Posterior vena cava (tissue), 2 donors: ENCODE results near the gene ERN2. TPM values are rescaled to one million over a fixed set of nuclear protein-coding genes. Genes with fewer than 3 reads are reported as not detected.
"Not testable (repeated sequence)": the region's sequence is repeated elsewhere in the genome, so short reads cannot be mapped to it uniquely, and the experiment has no call there.

Experiments used
- DNase-seq: peaks from one replicate; pipeline ENCODE4 v3.0.0-alpha.2; 2020; ENCODE audit warnings: low spot score
- intact Hi-C, 2 donors: fragments of 100-400 bp; cut with DNase I; formaldehyde crosslinking; loops; one replicate each; pipeline versions ENCODE4 v1.14.1 to v1.14.2; 2022 to 2023
- total RNA-seq, 2 donors: library from RNA; stranded (reverse); fragmentation: NEBNext Ultra II Directional; extraction: Animal tissue kit (Norgen Biotek cat#: 25700); gene quantifications; one replicate each; pipeline ENCODE4 v1.2.1, GENCODE V29; 2021
- donor health status: DM: yes; HTN: yes; CAD: no.
- donor health status: DM: yes; HTN: yes; CAD: no.

Gene ERN2
- total RNA-seq, 2 donors from 2014 or later, result not detected

DNA sequence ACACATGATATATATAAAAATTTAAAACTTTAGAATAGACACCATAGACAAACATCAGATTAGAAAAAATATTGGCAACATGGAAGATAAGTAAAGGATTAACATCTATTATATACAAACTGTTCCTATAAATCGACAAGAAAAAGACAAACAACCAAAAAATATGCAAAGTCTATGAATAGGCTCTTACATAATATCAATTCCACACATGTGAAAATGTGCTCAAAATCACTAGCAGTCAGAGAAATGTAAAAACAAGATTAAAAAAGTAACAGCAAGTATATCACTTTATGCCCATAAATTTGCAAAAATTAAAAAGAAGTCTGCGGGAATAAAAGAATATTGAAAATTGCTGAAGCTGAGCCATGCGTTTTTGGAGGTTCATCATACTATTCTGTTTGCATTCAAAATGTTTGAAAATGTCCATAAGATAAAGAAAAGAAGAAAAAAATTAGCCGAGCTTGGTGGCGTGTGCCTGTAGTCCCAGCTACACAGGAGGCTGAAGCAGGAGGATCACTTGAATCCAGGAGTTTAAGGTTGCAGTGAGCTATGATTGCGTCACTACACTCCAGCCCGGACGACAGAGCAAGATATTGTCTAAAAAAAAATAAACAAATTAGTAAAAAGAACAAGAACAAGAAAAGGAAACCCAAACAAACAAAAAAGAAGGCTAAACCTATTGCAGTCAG is 11.2 kb upstream of the ERN2 start:
- intact Hi-C loops, result no loop called here
- DNase-seq, result no peak

DNA sequence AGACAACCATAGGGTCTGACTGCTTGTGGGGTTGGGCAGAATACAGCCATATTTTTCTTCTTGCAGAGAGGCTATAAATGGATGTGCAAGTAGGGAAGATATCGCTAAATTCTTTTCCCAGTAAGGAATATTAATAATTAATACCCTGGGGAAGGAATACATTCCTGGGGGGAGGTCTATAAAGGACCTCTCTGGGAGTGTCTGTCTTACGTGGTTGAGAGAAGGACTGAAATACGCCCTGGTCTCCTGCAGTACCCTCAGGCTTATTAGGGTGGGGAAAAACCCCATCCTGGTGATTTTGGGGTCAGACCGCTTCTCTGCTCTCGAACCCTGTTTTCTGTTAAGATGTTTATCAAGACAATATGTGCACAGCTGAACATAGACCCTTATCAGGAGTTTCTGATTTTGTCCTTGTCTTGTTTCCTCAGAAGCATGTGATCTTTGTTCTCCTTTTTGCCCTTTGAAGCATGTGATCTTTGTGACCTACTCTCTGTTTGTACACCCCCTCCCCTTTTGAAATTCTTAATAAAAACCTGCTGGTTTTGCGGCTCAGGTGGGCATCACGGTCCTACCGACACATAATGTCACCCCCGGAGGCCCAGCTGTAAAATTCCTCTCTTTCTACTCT is 9.7 kb upstream of the ERN2 start:
- DNase-seq, intact Hi-C loops: not testable (repeated sequence)

DNA sequence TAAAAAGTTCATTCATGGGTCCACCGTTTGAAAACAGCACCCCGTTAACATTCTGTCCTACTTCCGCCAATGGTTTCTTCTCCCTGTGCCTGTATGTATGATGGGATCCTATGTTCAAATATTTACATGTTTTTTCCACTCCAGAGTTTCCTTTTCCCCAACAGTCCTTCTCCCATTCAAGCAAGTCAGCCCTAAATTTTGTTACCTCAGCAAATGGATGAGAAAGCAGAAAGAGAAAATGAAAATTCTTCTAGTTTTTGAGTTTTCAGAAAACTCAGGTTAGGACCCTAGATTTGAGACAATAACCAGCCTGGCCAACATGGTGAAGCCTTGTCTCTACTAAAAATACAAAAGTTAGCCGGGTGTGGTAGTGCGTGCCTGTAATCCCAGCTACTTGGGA is 3.5 kb upstream of the ERN2 start:
- intact Hi-C loops, result loop anchor here in 1 of 2 donors (5.0 kb wide), 1 partner anchor 684 kb away; no protein-coding TSS in a partner anchor
- DNase-seq, result no peak

- no peak for DNase-seq
- intact Hi-C loops, result no loop called here
Measured at GRCh38 chr16:23711785-23712184, 1.2 kb downstream of the ERN2 start.

GRCh38 chr16:23710504-23710903 is 2.5 kb downstream of the ERN2 start:
- intact Hi-C loops, result no loop called here
- DNase-seq, result no peak

GRCh38 chr16:23710008-23710407 is 3.0 kb downstream of the ERN2 start:
- intact Hi-C loops, result no loop called here
- no peak for DNase-seq

GRCh38 chr16:23709536-23709935 is 3.5 kb downstream of the ERN2 start:
- intact Hi-C loops, result no loop called here
- DNase-seq, result no peak

- no peak for DNase-seq
- intact Hi-C loops, result no loop called here
Measured at GRCh38 chr16:23706439-23706838, 6.6 kb downstream of the ERN2 start.

DNA sequence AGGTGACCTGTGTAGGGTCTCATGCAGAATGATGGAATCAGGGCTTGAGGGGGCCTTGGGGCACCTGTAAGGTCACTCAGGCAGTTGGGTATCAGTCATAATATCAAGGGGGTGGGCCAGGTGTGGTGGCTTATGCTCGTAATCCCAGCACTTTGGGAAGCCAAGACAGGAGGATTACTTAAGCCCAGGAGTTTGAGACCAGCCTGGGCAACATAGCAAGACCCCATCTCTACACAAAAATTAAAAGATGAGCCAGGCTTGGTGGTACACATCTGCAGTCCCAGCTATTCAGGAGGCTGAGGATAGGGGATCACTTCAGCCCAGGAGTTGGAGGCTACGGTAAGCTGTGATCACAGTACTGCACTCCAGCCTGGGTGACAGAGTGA is 7.5 kb downstream of the ERN2 start:
- intact Hi-C loops, result no loop called here
- DNase-seq, result no peak

- intact Hi-C loops, result no loop called here
- DNase-seq, result no peak
Measured at GRCh38 chr16:23704772-23705516, 8.1 kb downstream of the ERN2 start.

GRCh38 chr16:23702951-23703350 is 10.1 kb downstream of the ERN2 start:
- DNase-seq, result no peak
- intact Hi-C loops, result no loop called here

DNA sequence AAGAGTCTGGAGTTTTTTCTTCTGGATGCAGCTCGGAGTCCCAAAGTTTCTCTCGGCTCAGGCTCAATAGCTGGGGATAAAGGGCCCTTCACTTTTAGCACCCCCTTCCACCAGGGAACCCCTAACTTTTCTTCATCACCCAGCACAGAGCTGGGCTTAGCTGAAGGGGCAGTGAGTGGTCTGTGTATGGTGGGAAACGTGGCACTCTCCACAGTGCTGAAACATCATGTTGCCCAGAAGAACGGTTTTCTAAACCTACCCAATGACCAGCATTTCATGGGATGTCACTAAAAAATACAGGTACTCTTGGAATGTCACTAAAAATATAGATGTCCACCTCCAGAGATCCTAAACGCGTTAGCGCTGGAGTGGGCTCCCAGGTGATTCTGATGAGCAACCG is 12.0 kb downstream of the ERN2 start:
- DNase-seq, result no peak
- intact Hi-C loops, result no loop called here

DNA sequence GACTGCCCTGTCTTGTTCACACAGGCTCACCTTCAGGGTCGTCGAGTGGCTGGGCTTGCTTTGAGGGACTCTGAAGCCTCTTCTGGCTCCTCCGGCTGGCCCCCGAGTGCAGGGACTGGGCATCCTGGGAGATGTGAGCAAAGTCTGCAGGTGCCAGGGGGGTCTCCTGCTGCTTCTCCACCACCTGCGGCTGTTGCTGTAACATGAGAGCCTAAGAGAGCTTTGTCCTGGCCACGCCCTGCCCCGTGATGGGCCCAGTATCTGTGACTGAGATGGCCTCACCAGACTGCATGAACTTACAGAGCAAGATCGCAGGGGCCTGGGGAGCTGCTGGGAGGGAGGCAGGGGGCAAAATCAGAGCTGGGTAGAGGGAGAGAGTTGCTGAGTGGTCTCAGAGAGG is 12.5 kb downstream of the ERN2 start:
- DNase-seq, result no peak
- intact Hi-C loops, result no loop called here

DNA sequence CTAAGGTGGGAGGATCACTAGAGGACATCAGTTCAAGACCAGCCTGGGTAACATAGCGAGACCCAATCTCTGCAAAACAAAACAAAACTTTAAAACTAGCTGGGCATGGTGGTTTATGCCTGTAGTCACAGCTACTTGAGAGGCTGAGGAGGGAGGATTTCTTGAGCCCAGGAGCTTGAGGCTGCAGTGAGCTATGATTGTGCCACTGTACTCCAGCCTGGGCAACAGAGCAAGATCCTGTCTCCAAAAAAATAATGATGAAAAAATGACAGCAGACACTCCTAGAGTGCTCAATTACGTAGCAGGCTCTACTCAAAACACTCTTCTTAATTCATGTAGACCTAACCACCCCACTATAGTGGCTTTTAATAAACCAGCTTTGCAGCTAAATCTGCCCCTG is 12.9 kb downstream of the ERN2 start:
- intact Hi-C loops, result no loop called here
- DNase-seq, result no peak

GRCh38 chr16:23699100-23699499 is 13.9 kb downstream of the ERN2 start:
- intact Hi-C loops, result no loop called here
- no peak for DNase-seq

DNA sequence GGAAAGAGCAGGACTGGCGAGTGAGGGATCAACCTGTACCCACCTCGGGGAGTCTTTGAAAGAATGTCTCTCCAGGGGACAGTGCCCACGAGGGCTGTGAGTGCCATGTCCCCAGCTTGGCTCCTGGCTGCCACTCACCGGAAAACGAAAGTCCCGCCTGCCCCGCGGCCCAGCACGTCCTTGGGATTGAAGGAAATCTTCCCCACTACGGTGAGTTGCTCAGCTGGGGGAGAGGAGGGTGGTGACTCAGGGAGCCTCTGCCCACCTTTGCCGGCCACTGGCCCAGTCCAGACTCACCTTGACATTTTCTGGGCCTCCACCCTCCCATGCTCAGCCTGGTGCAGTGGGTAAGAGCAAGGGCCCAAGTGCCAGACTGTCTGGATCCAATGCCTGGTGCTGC is 17.3 kb downstream of the ERN2 start:
- no peak for DNase-seq
- intact Hi-C loops, result no loop called here

DNA sequence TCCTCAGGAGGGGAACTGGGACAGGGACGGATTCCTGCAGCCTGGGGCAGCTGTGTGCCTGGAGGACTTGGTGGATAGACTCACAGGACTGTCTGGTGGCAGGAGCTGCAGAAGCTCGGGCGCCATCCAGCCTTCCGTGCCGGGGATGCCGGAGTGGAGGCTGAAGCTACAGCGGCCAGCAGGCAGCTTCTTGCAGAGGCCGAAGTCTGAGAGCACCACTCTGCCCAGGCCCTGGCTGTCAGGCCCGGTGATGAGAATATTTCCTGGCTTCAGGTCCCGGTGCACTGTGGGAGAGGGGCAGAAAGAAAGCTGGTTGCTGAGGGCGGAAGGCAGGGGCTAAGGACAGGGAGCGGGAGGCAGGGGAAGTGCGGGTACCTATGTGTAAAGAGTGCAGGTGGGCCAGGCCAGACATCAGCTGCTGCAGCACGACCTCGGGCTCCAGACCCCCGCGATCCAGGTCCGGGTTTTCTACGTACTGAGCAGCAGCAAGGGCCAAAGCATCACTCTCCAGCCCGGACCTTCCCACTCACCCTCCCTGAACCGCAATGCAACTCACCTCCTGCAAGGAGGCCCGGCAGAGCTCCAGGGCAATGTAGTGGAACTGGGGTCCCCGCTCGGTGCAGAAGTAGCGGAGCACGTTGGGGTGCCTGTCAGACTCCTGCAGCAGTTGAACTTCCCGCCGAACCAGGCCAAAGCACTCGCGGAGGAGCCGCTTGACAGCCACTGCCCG is 18.2 kb downstream of the ERN2 start:
- DNase-seq, result no peak
- intact Hi-C loops, result no loop called here

DNA sequence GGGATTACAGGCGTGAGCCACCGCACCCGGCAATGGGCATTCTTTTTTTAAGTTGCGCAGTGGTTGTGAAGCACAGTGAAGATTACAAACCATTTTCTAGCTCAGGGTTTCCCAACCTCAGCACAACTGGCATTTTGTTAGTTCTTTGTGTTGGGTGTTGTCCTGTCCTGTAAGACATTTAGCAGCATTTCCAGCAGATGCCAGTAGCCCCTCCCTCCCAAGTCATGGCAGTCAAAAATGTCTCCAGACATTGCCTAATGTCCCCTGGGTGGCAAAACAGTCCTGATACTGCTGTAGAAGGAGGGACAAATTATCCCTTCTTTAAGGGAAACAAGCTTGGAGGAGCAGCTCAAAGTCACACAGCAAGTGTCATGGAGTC is 18.8 kb downstream of the ERN2 start:
- intact Hi-C loops, result no loop called here
- no peak for DNase-seq

DNA sequence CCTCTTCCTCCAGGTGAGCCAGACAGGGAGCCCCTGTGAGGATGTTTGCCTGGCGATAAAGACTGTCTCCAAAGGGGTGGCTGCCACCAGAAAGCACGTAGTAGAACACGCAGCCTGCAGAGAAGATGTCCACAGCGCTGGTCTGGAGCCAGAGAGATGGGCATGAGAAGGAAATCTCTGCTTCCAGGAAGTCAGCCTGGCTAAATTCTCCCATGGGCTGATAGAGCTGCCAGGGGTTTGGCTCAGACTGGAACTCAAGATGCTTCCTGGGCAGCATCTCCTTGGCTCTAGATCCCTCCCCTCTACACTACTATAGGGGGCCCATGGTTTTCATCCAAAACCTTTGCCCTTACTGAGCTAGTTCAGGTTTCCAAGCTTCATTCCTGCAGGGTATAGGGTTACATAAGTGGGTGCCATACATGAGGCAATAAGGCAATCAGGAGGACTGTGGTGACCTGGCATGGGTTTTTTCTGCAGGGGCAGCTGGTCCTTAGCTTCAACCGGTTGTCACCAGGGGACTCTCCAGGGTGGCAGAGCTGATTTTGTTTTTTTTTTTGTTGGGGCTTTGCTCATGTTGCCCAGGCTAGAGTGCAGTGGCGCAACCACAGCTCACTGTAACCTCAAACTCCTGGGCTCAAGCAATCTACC is 20.7 kb downstream of the ERN2 start:
- intact Hi-C loops, result no loop called here
- DNase-seq, result no peak
